ENCODE results near the gene BCAS3.
A peak's percentile ranks its signal among the peaks of the same experiment; 100 is the strongest.

The BCAS3 gene

GRCh38 chr17:61307905-61308886 is 630.5 kb downstream of the BCAS3 start:
- DNase-seq: no peak

GRCh38 chr17:61309362-61310256 is 632.0 kb downstream of the BCAS3 start:
- no peak for DNase-seq

- no peak for DNase-seq
Measured at GRCh38 chr17:61310590-61310989, 632.9 kb downstream of the BCAS3 start.

- DNase-seq: no peak
Measured at GRCh38 chr17:61312406-61313295, 635.0 kb downstream of the BCAS3 start.

GRCh38 chr17:61313461-61314326 is 636.0 kb downstream of the BCAS3 start:
- no peak for DNase-seq

- peak; percentile 80 for DNase-seq
Measured at GRCh38 chr17:61314368-61315078, 636.9 kb downstream of the BCAS3 start.

- DNase-seq: no peak
Measured at GRCh38 chr17:61316633-61317032, 639.0 kb downstream of the BCAS3 start.

GRCh38 chr17:61317779-61318178 is 640.1 kb downstream of the BCAS3 start:
- DNase-seq: no peak

- no peak for DNase-seq
Measured at GRCh38 chr17:61318684-61319098, 641.0 kb downstream of the BCAS3 start.

GRCh38 chr17:61321344-61321743 is 643.7 kb downstream of the BCAS3 start:
- no peak for DNase-seq

GRCh38 chr17:61322325-61323002 is 644.8 kb downstream of the BCAS3 start:
- DNase-seq: no peak

- DNase-seq: no peak
Measured at GRCh38 chr17:61323003-61323908, 645.6 kb downstream of the BCAS3 start.

- no peak for DNase-seq
Measured at GRCh38 chr17:61323909-61324868, 646.5 kb downstream of the BCAS3 start.

GRCh38 chr17:61324950-61325349 is 647.3 kb downstream of the BCAS3 start:
- no peak for DNase-seq

GRCh38 chr17:61325382-61326073 is 647.9 kb downstream of the BCAS3 start:
- no peak for DNase-seq

GRCh38 chr17:61326330-61326729 is 648.7 kb downstream of the BCAS3 start:
- DNase-seq: no peak

- DNase-seq: no peak
Measured at GRCh38 chr17:61328351-61328750, 650.7 kb downstream of the BCAS3 start.
